ENCODE results near the gene C6orf132.

DNA sequence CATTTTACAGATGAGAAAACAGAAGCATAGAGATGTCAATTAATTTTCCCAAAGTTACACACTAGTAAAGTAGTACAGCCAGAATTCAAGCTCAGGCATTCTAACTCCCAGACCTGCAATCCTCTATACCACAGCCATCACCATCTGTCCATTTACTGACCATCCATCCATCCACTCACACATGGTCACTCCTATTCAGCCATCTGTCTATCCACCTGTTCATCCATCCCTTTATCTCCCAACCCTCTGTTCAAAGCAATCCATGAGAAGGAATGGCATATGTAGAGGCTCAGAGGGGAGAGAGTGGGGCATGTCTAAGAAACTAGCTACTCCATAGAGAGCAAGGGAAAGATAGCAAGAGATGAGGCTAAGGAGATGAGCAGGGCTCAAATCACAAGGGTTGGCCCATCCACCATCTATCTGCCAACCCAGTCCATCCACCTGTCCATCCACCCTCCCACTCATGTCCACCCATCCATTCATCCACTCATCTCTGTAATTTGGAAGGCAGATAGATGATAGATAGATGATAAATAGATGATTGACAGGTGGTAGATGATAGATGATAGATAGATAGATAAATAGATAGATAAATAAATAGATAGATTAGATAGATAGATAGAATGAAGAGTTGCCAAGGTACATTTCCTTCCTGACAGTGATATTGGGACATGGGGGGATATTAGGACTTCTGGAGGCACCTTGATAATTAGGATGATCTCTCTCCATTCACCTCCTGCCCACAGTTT, 12.2 kb upstream of the C6orf132 start:
- TF ChIP-seq, protein P1, sequence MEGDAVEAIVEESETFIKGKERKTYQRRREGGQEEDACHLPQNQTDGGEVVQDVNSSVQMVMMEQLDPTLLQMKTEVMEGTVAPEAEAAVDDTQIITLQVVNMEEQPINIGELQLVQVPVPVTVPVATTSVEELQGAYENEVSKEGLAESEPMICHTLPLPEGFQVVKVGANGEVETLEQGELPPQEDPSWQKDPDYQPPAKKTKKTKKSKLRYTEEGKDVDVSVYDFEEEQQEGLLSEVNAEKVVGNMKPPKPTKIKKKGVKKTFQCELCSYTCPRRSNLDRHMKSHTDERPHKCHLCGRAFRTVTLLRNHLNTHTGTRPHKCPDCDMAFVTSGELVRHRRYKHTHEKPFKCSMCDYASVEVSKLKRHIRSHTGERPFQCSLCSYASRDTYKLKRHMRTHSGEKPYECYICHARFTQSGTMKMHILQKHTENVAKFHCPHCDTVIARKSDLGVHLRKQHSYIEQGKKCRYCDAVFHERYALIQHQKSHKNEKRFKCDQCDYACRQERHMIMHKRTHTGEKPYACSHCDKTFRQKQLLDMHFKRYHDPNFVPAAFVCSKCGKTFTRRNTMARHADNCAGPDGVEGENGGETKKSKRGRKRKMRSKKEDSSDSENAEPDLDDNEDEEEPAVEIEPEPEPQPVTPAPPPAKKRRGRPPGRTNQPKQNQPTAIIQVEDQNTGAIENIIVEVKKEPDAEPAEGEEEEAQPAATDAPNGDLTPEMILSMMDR (IDR thresholded peaks at IDR 0.05): no peak
- no peak for TF ChIP-seq POLR2A (IDR thresholded peaks at IDR 0.05)

Data from body of pancreas (tissue), 4 donors.